Measurements from ENCODE around the gene NAPEPLD.

- TF ChIP-seq CTCF (IDR thresholded peaks at IDR 0.05; ENCODE audit: low read length) (no peak), EZH2phosphoT487 (IDR thresholded peaks at IDR 0.05; ENCODE audit: low read length) (no peak)
Measured at GRCh38 chr7:103150192-103150591, 1.3 kb upstream of the NAPEPLD start.
